GM12872 (cell line): ENCODE results near the gene IL37.

Experiments
- TF ChIP-seq, protein P1 (sequence below): IDR thresholded peaks from 3 replicates; pipeline ENCODE4 v1.5.1; 2011; ENCODE audit warnings: low read depth, mild to moderate bottlenecking, low read length, moderate library complexity; ENCODE audit not compliant: insufficient read depth

The IL37 gene

DNA sequence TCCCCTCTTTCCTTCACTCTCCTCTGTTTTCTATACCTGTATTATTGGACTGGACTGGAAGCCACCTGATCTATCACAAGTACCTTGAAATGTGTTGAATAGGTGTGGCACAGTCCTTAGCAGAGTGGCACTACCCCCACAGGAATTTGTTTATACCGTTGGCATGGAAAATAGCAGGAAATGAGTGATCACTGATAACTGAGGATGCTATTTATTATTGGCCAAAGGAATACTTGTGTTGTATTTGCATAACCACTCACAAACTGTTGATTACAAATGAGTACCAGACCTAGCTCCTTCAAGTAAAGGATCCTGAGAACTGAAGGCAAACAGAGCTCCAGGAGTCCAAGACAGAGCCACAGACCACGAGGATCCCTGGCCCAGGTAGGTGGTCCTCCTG lies at the start of gene IL37:
TSS of gene IL37 (plus strand) at position 301 of the 400 bp plus-strand sequence. CDS start 1,848 bp downstream, outside the sequence.
- TF ChIP-seq, protein P1, sequence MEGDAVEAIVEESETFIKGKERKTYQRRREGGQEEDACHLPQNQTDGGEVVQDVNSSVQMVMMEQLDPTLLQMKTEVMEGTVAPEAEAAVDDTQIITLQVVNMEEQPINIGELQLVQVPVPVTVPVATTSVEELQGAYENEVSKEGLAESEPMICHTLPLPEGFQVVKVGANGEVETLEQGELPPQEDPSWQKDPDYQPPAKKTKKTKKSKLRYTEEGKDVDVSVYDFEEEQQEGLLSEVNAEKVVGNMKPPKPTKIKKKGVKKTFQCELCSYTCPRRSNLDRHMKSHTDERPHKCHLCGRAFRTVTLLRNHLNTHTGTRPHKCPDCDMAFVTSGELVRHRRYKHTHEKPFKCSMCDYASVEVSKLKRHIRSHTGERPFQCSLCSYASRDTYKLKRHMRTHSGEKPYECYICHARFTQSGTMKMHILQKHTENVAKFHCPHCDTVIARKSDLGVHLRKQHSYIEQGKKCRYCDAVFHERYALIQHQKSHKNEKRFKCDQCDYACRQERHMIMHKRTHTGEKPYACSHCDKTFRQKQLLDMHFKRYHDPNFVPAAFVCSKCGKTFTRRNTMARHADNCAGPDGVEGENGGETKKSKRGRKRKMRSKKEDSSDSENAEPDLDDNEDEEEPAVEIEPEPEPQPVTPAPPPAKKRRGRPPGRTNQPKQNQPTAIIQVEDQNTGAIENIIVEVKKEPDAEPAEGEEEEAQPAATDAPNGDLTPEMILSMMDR, result no peak

- TF ChIP-seq, protein P1, result no peak
Measured at GRCh38 chr2:112864072-112864471, 46.9 kb upstream of the IL37 start.

DNA sequence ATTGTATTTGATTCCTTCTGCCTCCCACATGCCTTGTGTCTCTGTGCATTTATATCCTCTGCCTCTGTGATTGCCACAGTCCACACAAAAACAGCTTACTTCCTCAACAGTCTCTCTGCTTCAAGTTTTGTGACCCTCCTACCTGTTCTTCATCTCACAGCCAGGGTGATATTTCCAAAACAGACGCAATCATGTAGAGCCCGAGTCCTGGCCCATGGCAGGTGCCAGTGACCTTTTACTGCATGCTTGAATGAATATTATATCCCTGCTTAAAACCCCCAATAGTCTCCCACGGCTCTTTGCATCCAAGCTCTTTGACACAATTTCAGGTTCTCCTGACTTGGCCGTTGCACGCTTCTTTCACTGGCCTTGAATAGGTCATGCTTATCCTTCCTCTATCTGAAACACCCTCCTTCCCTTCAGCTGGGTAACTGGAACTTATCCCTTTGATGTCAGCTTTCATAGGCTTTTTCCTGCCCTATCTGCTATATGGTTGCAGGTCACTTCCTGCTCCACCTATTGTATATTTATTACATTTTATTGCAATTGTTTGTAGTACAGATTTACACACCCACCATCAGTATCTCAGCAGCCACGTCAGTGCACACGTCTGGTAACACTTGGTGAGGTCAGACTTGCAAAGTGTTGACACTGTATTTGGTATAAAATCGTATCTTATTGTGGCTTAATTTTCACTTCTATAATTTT lies 44.7 kb upstream of the IL37 start:
- TF ChIP-seq, protein P1, result no peak

- TF ChIP-seq, protein P1, result no peak
Measured at GRCh38 chr2:112867701-112868631, 43.0 kb upstream of the IL37 start.

- TF ChIP-seq, protein P1, result no peak
Measured at GRCh38 chr2:112869258-112869842, 41.6 kb upstream of the IL37 start.

DNA sequence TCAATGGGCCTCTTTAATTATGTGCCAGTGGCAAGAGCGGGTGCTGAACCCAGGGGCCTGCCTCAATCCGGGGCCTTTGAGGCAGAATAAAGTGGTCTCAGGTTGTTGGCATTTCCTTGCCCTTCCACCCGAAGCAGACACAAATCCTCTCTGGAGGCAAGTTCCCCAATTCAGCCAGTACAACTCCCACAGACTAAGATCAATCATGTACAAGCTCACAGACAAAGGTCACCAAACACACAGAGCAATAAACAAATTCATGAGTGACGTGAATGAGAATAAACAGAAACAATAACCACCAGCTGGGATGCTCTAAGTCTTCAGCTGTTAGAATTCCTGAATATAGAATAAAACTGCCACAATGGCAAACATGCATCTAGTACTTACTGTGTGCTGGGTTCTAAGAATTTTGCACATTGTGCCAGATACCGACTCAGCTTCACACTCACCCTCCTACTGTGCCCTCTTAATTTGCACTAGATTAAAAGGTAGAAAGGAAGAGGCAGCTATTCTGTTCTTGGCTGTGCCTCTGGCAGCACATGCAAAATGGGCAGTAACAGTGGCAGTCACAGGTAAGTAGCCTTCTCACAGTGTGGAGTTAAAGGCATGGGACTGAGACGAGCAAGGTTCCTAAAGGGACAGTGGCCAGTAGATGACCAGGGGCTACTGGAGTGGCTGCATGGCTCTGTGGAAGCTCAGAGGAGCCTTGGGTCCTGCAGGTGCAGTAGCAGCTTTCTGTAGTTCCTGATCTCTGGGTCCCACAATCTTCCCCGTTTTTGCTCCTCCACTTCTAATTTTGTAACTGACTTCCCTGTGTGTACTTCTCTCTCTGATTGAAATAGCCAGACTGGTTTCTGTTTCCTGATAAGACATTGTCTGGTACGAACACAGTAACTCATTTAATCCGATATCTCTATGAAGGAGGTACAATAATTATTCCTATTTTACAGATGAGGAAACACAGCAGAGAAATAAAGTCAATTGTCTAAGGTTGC lies 39.8 kb upstream of the IL37 start:
- TF ChIP-seq, protein P1, result no peak
